ENCODE measurements around the gene COLEC11. TPM values are rescaled to one million over a fixed set of nuclear protein-coding genes. Genes with fewer than 3 reads are reported as not detected.

The COLEC11 gene
- total and polyA plus RNA-seq, 9 of the 15 experiments (the other 6 are each of a cell fraction or from before 2014, with no cell fraction given), result 0.32 to 4.3 (median 1.8) TPM

DNA sequence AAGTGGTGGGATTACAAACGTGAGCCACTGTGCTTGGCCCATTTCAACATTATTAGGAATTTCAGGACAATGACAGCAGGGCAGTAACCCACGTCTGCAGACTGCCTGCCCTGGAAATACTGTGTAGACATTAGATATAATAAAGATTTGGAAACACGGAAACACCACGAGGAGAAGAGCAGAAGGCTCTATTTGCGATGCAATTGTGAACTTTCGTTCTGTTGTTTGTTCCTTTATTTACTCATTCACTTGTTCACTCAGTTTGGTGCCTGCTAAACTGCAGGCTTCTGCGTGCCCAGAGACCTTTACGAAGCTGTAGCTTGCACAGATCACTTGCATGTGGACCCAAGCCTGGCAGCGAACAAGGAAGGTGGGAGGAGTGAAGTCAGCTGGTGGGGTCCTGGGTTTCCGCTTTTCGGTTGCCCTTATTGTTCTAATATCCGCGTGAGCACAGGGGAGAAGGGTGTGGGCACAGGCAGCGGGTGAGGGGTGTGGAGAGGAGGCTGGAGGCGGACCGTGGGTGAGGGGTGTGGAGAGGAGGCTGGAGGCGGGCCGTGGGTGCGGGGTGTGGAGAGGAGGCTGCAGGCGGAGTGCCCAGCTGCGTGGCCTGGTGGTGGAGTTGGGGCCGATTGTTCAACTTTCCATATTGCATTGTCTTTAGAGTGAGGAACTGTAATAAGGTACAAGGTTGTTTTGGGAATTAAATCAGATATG is 3.4 kb downstream of the COLEC11 start (continued):
- TF ChIP-seq MAZ (CRISPR knock-in tag; conservative IDR thresholded peaks at IDR 0.05 in 1 of 2, IDR thresholded peaks at IDR 0.05 in 1 of 2) (no peak), NCOA2 (IDR thresholded peaks at IDR 0.05; ENCODE audit: partially characterized antibody in 2 of 2) (no peak), RBBP5 (IDR thresholded peaks at IDR 0.05; ENCODE audit: borderline replicate concordance, insufficient read depth, low read length, poor library complexity, severe bottlenecking) (no peak)

DNA sequence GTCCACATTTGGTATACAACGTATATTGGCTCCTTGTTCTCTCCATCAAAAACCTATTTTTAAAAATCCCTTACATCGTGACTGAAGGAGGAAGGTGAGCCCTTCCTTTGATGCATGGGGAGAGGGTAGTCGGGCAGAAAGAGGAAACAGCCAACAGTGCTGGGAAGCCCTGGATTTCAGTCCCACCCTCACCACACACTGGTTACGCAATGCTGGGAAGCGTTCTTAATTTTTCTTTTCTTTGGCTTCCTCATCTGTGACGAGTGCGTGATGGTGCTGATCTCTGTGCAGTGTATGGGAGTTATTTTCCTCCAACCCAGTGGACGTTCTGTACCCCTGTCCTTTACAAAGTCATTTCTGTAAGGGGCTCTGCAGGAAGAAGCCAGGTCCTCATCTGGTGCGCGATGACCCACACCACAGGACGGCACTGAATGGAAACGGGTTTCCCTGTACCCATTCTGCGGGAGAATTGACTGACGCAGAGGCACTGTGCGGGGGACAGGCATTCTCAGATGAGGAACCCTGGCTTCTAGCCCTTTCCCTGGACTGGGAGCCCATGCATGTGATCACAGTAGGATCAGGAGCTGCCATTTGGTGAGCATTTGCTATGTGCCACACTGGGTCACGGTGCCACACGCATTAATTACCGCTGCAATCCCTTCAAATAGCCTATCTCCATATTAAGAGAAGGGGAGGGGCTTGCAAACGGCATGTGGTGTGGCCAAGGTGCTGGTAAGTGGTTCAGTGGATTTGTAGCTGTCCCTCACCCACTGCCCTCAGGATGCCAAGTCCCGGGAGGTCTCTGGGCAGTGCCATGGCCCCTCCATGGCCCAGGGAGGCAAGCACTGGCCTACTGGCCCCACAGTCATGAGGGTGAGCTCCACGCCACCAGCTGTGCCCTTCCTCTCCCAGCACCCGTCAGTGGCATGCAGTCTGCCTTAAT is 4.3 kb downstream of the COLEC11 start:
- WGBS (ENCODE audit: insufficient coverage, low coverage, missing lambda C conversion rate), result 63% methylated on average over 20 of the region's 22 CpGs
- DNase-seq (ENCODE audit: extremely low read depth in 1 of 4, low spot score in 3 of 4), result no peak
- ChIA-PET POLR2A (interaction anchor here (1.3 kb wide), 1 partner anchor 23 kb away, joined by 4 read pairs; no protein-coding TSS in a partner anchor), CTCF (ENCODE audit: low intra/inter-chr PET ratio) (no interaction called here)
- intact Hi-C loops (cut with micrococcal nuclease) (loop anchor here (2.0 kb wide), 1 partner anchor 16 kb away; no protein-coding TSS in a partner anchor), in situ Hi-C loops (cut with MboI) (no loop called here)
- Histone ChIP-seq H3K4me1 (replicated peaks in 1 of 2; ENCODE audit: control insufficient read depth in 2 of 2, insufficient read depth in 2 of 2, low read length in 2 of 2) (peaks cover 29 to 69% of the 10 kb centered on the region in 2 experiments; a peak in 4 of 5 replicates), H4K20me1 (replicated peaks; ENCODE audit: control insufficient read depth, insufficient read depth, low read length) (no peaks in the 10 kb centered on the region), H3K9me3 (replicated peaks; ENCODE audit: control insufficient read depth, insufficient read depth, low read depth, low read length) (no peaks in the 10 kb centered on the region), H3K27me3 (ENCODE audit: control insufficient read depth in 2 of 2, insufficient read depth in 2 of 2, low read length in 2 of 2) (no peaks in the 10 kb centered on the region), H3K36me3 (ENCODE audit: control insufficient read depth, insufficient read depth, low read length) (no peaks in the 10 kb centered on the region), H2AFZ (ENCODE audit: low read depth, low read length) (no peak overlapping the region), H3K4me3 (no peak overlapping the region), H3K4me2 (ENCODE audit: insufficient read depth, low read length) (no peak overlapping the region), H3K27ac (ENCODE audit: extremely low read depth, low read depth, low read length) (no peak overlapping the region), H3K9ac (ENCODE audit: insufficient read depth in 1 of 2, low read depth in 2 of 2, low read length in 2 of 2) (0 out of 4 replicates have a peak overlapping the region, but pooled peaks of 1 of the 2 experiments have one; percentile 39), H3K79me2 (ENCODE audit: control insufficient read depth, insufficient read depth, low read length) (peaks cover 3% of the 10 kb centered on the region; the same call in 1 of the 3 replicates), H3K9me1 (ENCODE audit: control insufficient read depth, insufficient read depth, low read length) (no peaks in the 10 kb centered on the region)
- FAIRE-seq, result no peak
- BruUV-seq (replicated peaks), result no TSS peak
- ATAC-seq, result no peak
- TF ChIP-seq PHB (CRISPR knock-in tag; IDR thresholded peaks at IDR 0.05) (no peak), SRSF7 (optimal IDR thresholded peaks at IDR 0.05; ENCODE audit: low read depth, low read length) (no peak), JUN (IDR thresholded peaks at IDR 0.05; ENCODE audit: borderline replicate concordance, low read depth, low read length) (no peak), JUN (CRISPR knock-in tag; IDR thresholded peaks at IDR 0.05; ENCODE audit: borderline replicate concordance) (no peak), MBD2 (IDR thresholded peaks at IDR 0.05; ENCODE audit: borderline replicate concordance, low read depth) (no peak)
- TF ChIP-seq, protein P1, sequence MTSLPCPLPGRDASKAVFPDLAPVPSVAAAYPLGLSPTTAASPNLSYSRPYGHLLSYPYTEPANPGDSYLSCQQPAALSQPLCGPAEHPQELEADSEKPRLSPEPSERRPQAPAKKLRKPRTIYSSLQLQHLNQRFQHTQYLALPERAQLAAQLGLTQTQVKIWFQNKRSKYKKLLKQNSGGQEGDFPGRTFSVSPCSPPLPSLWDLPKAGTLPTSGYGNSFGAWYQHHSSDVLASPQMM (CRISPR knock-in tag; IDR thresholded peaks at IDR 0.05), result no peak
- TF ChIP-seq, protein P2, sequence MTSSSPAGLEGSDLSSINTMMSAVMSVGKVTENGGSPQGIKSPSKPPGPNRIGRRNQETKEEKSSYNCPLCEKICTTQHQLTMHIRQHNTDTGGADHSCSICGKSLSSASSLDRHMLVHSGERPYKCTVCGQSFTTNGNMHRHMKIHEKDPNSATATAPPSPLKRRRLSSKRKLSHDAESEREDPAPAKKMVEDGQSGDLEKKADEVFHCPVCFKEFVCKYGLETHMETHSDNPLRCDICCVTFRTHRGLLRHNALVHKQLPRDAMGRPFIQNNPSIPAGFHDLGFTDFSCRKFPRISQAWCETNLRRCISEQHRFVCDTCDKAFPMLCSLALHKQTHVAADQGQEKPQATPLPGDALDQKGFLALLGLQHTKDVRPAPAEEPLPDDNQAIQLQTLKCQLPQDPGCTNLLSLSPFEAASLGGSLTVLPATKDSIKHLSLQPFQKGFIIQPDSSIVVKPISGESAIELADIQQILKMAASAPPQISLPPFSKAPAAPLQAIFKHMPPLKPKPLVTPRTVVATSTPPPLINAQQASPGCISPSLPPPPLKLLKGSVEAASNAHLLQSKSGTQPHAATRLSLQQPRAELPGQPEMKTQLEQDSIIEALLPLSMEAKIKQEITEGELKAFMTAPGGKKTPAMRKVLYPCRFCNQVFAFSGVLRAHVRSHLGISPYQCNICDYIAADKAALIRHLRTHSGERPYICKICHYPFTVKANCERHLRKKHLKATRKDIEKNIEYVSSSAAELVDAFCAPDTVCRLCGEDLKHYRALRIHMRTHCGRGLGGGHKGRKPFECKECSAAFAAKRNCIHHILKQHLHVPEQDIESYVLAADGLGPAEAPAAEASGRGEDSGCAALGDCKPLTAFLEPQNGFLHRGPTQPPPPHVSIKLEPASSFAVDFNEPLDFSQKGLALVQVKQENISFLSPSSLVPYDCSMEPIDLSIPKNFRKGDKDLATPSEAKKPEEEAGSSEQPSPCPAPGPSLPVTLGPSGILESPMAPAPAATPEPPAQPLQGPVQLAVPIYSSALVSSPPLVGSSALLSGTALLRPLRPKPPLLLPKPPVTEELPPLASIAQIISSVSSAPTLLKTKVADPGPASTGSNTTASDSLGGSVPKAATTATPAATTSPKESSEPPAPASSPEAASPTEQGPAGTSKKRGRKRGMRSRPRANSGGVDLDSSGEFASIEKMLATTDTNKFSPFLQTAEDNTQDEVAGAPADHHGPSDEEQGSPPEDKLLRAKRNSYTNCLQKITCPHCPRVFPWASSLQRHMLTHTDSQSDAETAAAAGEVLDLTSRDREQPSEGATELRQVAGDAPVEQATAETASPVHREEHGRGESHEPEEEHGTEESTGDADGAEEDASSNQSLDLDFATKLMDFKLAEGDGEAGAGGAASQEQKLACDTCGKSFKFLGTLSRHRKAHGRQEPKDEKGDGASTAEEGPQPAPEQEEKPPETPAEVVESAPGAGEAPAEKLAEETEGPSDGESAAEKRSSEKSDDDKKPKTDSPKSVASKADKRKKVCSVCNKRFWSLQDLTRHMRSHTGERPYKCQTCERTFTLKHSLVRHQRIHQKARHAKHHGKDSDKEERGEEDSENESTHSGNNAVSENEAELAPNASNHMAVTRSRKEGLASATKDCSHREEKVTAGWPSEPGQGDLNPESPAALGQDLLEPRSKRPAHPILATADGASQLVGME (CRISPR knock-in tag; IDR thresholded peaks at IDR 0.05), result no peak
